Omental fat pad (tissue), 4 donors: Measurements from ENCODE around the gene FBXO46. TPM values are rescaled to one million over a fixed set of nuclear protein-coding genes. Genes with fewer than 3 reads are reported as not detected.
"Not testable (repeated sequence)": the region's sequence is repeated elsewhere in the genome, so short reads cannot be mapped to it uniquely, and the experiment has no call there.

ENCODE experiments used
- ATAC-seq: fragments of 150-250 bp; one replicate; pipeline ENCODE4 v1.9.1; 2016; ENCODE audit warnings: mild to moderate bottlenecking, moderate library complexity; ENCODE audit not compliant: low FRiP score
- DNase-seq: peaks from one replicate; pipeline ENCODE4 v3.0.0-alpha.2; 2019; ENCODE audit warnings: low spot score
- total RNA-seq, 4 donors: library from RNA; depleted of rRNA; stranded (reverse); fragments of >200 nt; gene quantifications; one replicate each; pipeline ENCODE4 v1.1.0, GENCODE V29; 2016
- TF ChIP-seq, protein P1 (sequence below), 3 donors: fragments of 450-650 bp; IDR thresholded peaks; one replicate each; pipeline ENCODE4 v1.5.1; 2016 to 2017; ENCODE audit warnings: antibody characterized with exemption in 3 of 3, mild to moderate bottlenecking in 3 of 3, moderate library complexity in 2 of 3

The FBXO46 gene
- total RNA-seq, 4 donors from 2014 or later = 5.8 to 7.6 (median 6.7) TPM

GRCh38 chr19:45758921-45759320, 28.2 kb upstream of the FBXO46 start:
- DNase-seq = no peak
- no peak for ATAC-seq
- TF ChIP-seq, protein P1, sequence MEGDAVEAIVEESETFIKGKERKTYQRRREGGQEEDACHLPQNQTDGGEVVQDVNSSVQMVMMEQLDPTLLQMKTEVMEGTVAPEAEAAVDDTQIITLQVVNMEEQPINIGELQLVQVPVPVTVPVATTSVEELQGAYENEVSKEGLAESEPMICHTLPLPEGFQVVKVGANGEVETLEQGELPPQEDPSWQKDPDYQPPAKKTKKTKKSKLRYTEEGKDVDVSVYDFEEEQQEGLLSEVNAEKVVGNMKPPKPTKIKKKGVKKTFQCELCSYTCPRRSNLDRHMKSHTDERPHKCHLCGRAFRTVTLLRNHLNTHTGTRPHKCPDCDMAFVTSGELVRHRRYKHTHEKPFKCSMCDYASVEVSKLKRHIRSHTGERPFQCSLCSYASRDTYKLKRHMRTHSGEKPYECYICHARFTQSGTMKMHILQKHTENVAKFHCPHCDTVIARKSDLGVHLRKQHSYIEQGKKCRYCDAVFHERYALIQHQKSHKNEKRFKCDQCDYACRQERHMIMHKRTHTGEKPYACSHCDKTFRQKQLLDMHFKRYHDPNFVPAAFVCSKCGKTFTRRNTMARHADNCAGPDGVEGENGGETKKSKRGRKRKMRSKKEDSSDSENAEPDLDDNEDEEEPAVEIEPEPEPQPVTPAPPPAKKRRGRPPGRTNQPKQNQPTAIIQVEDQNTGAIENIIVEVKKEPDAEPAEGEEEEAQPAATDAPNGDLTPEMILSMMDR (IDR thresholded peaks at IDR 0.05) = no peak

GRCh38 chr19:45757695-45758094, 27.0 kb upstream of the FBXO46 start:
- ATAC-seq (no peak), DNase-seq (no peak)
- TF ChIP-seq, protein P1 (IDR thresholded peaks at IDR 0.05) = no peak

DNA sequence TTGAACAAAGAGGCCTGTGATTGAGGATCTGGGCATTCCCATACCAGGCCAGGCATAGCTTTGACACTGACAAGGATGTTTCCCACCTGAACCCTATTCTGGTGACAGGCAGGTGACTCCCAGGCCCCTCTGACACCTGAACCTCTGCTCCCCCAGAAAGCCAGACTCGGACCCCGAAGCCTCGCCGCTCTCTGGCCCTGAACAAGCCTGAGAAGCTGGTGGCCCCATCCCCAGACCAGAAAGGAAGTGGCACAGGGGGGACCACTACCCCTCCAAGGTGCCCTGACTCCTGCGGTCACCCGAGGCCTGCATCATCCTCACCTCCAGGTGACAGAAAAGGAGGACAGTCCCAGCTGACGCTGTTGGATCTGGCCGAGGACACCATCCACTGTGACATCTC, 23.6 kb upstream of the FBXO46 start:
- no peak for ATAC-seq
- TF ChIP-seq, protein P1 (IDR thresholded peaks at IDR 0.05) = no peak
- no peak for DNase-seq

DNA sequence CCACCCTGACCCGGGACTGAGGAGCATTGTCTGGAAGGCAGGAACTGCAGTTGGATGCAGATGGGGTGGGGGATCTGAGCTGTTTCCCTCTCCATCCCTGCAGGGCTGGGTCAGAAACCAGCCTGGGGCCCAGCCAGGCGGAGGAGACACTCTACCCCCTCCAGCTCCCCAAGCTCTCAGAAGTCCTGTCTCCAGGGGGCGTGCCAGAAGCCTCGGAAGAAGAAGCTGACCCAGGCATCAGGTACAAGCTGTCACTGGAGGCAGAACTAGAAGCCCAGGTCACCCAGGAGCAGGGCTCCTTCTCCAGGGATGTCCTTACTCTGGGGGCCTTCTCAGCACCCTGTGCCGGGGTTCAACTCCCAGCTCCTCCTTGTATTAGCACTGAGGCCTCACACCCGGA, 22.9 kb upstream of the FBXO46 start:
- ATAC-seq (no peak), DNase-seq (no peak)
- TF ChIP-seq, protein P1 (IDR thresholded peaks at IDR 0.05) = no peak

DNA sequence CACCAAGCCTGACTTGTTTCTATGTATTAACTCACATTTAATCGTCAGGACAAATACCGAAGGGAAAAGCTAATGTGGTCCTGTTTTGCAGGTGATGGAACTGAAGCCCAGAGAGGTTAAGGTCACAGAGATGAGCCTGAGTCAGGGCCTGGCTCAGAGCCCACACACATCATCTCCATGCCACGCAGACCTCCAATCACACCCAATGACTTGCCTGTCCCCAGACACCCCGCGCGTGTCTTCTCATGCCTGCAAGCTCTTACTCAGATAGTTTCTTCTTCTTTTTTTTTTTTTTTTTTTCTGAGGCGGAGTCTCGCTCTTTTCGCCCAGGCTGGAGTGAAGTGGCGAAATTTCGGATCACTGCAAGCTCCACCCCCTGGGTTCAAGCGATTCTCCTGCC, 21.9 kb upstream of the FBXO46 start:
- no peak for ATAC-seq
- TF ChIP-seq, protein P1 (IDR thresholded peaks at IDR 0.05) = no peak
- DNase-seq = no peak

- ATAC-seq, DNase-seq: not testable (repeated sequence)
Measured at GRCh38 chr19:45751483-45751882, 20.8 kb upstream of the FBXO46 start.

DNA sequence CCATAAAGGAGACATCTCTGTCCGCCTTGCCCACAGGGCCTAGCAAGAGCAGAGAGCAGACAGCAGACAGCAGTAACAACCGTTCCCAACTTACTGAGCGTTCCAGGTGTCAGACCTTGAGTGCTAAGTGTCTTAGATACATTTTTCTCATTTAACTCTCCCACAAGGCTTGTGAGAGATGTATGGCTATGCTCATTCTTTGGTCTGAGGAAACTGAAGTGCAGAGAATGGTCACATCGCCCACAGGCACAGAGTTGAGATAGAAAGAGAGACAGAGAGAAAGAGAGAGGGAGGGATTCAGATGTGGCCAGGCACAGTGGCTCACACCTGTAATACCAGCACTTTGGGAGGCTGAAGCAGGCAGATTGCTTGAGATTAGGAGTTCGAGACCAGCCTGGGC, 16.8 kb upstream of the FBXO46 start:
- TF ChIP-seq, protein P1 (IDR thresholded peaks at IDR 0.05) = no peak
- no peak for DNase-seq
- ATAC-seq = no peak

DNA sequence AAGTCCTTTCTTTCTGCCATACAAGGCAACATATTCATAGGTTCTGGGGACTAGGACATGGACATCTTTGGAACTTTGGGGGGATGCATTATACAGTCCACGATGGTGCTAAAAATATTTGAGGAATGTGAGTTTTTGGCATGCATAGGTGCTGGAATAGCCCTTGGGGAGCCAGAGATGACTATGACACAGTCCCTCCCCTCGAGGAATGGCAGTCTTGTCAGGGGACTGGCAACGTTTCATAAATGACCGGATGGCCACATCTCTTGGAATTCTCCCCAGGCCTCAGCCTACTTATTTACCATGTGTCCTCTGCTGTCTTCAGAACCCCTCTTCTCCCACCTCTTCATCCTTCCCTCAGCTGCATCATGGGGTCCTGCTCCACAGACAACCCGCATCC, 16.2 kb upstream of the FBXO46 start:
- DNase-seq (no peak), ATAC-seq (no peak)
- TF ChIP-seq, protein P1 (IDR thresholded peaks at IDR 0.05) = no peak
